Measurements from ENCODE around the gene TBX21. TPM values are rescaled to one million over a fixed set of nuclear protein-coding genes. Genes with fewer than 3 reads are reported as not detected.
A peak's percentile ranks its signal among the peaks of the same experiment; 100 is the strongest.

The TBX21 gene
- total and polyA plus RNA-seq, 12 donors: 0.06 to 2.0 (median 0.50) TPM; not detected in 2

GRCh38 chr17:47686276-47686635, 46.8 kb upstream of the TBX21 start:
- TF ChIP-seq CTCF (IDR thresholded peaks at IDR 0.05) (no peak), POLR2A (IDR thresholded peaks at IDR 0.05) (no peak)
- Histone ChIP-seq H3K4me1 (replicated peaks in 1 of 2) (peaks cover 27 to 31% of the 10 kb centered on the region in 2 donors), H3K36me3 (replicated peaks in 1 of 2) (peaks cover 0 to 34% of the 10 kb centered on the region in 2 donors), H3K4me3 (no peak overlapping the region), H3K9me3 (replicated peaks in 1 of 3) (no peaks in the 10 kb centered on the region), H3K27ac (peak overlapping the region in 4 of 5 donors; percentile 19 to 86 (median 54)), H3K27me3 (no peaks in the 10 kb centered on the region)
- intact Hi-C loops (cut with DNase I): no loop called here
- no peak for DNase-seq
- WGBS, 4 donors: 43 to 57% (median 47%) methylated on average over 1 of the region's 1 CpG

GRCh38 chr17:47686664-47687327, 46.2 kb upstream of the TBX21 start:
- peaks cover 0 to 29% of the 10 kb centered on the region in 2 donors for H3K36me3 ChIP-seq (replicated peaks in 1 of 2)
- peak in 5 of 7 donors; percentile 58 to 77 (median 68) for DNase-seq
- no peaks in the 10 kb centered on the region for H3K27me3 ChIP-seq
- intact Hi-C loops (cut with DNase I): no loop called here
- H3K4me3 ChIP-seq: no peak overlapping the region
- peaks cover 27 to 31% of the 10 kb centered on the region in 2 donors for H3K4me1 ChIP-seq (replicated peaks in 1 of 2)
- 39 to 63% (median 50%) methylated on average over 7 of the region's 7 CpGs for WGBS, 4 donors
- H3K27ac ChIP-seq: peak overlapping the region in 4 of 5 donors; percentile 37 to 86 (median 62)
- H3K9me3 ChIP-seq (replicated peaks in 1 of 3): no peaks in the 10 kb centered on the region
- TF ChIP-seq CTCF (IDR thresholded peaks at IDR 0.05) (no peak), POLR2A (IDR thresholded peaks at IDR 0.05) (no peak)

- no peaks in the 10 kb centered on the region for H3K9me3 ChIP-seq (replicated peaks in 1 of 3)
- TF ChIP-seq CTCF (IDR thresholded peaks at IDR 0.05): no peak
- no peak for TF ChIP-seq POLR2A (IDR thresholded peaks at IDR 0.05)
- peaks cover 27 to 31% of the 10 kb centered on the region in 2 donors for H3K4me1 ChIP-seq (replicated peaks in 1 of 2)
- peak overlapping the region in 4 of 5 donors; percentile 37 to 86 (median 62) for H3K27ac ChIP-seq
- H3K4me3 ChIP-seq: no peak overlapping the region
- intact Hi-C loops (cut with DNase I): no loop called here
- no peaks in the 10 kb centered on the region for H3K27me3 ChIP-seq
- H3K36me3 ChIP-seq (replicated peaks in 1 of 2): peaks cover 0 to 23% of the 10 kb centered on the region in 2 donors
- DNase-seq: no peak
These were observed 45.7 kb upstream of the TBX21 start for GRCh38 chr17:47687328-47687690.

- H3K9me3 ChIP-seq (replicated peaks in 1 of 3): no peaks in the 10 kb centered on the region
- H3K4me1 ChIP-seq (replicated peaks in 1 of 2): peaks cover 27 to 34% of the 10 kb centered on the region in 2 donors
- no peaks in the 10 kb centered on the region for H3K27me3 ChIP-seq
- DNase-seq: peak in 6 of 7 donors; percentile 44 to 69 (median 60)
- peak overlapping the region in 4 of 5 donors; percentile 37 to 86 (median 62) for H3K27ac ChIP-seq
- 39 to 56% (median 41%) methylated on average over 1 of the region's 1 CpG for WGBS, 4 donors
- TF ChIP-seq POLR2A (IDR thresholded peaks at IDR 0.05) (peak in 1 of 2 donors; percentile 18), CTCF (IDR thresholded peaks at IDR 0.05) (no peak)
- H3K36me3 ChIP-seq (replicated peaks in 1 of 2): peaks cover 0 to 19% of the 10 kb centered on the region in 2 donors
- H3K4me3 ChIP-seq: no peak overlapping the region
- intact Hi-C loops (cut with DNase I): no loop called here
These were observed 45.3 kb upstream of the TBX21 start for GRCh38 chr17:47687748-47688147.
